Esophagus squamous epithelium (tissue), 5 donors: ENCODE results near the gene STAMBP. TPM values are rescaled to one million over a fixed set of nuclear protein-coding genes. Genes with fewer than 3 reads are reported as not detected.

Experiments used
- DNase-seq: peaks from one replicate; lab custom pipeline; 2025; lab: John Stamatoyannopoulos, UW
- H3K27ac ChIP-seq, 4 donors: fragments of 200-600 bp; sonication (generic); one replicate each; pipeline ENCODE4 v1.5.1; 2016 to 2019; ENCODE audit warnings: mild to moderate bottlenecking in 1 of 4
- H3K27me3 ChIP-seq, 4 donors: fragments of 200-600 bp; sonication (generic); 1 replicate in 3 of 4; 2 replicates in 1 of 4; pipeline versions ENCODE4 v1.5.1 to v1.6.0; 2017 to 2021; ENCODE audit warnings: antibody characterized with exemption in 1 of 4
- H3K36me3 ChIP-seq, 3 donors: fragments of 200-600 bp; sonication (generic); one replicate each; pipeline ENCODE4 v1.5.1; 2016 to 2019
- H3K4me1 ChIP-seq, 3 donors: fragments of 200-600 bp; sonication (generic); one replicate each; pipeline ENCODE4 v1.5.1; 2017 to 2019
- H3K4me3 ChIP-seq, 4 donors: fragments of 200-600 bp; sonication (generic); 1 replicate in 3 of 4; 2 replicates in 1 of 4; pipeline ENCODE4 v1.5.1; 2016 to 2019; ENCODE audit warnings: mild to moderate bottlenecking in 2 of 4, moderate library complexity in 1 of 4
- H3K9me3 ChIP-seq, 3 donors: fragments of 200-600 bp; sonication (generic); one replicate each; pipeline ENCODE4 v1.5.1; 2016 to 2019
- POLR2A ChIP-seq, 4 donors: fragments of 450-650 bp; IDR thresholded peaks; one replicate each; pipeline ENCODE4 v1.6.1; 2017; ENCODE audit warnings: antibody characterized with exemption in 4 of 4, mild to moderate bottlenecking in 4 of 4, moderate library complexity in 3 of 4
- WGBS, 2 donors: methylation state at CpG; one replicate each; pipeline ENCODE4 v1.1.5; 2018; 5-methylcytosine and 5-hydroxymethylcytosine counted together
- intact Hi-C: fragments of 100-400 bp; cut with DNase I; formaldehyde crosslinking; loops from one replicate; pipeline ENCODE4 v1.15.0; 2022
- total RNA-seq, 4 donors: library from RNA; depleted of rRNA; stranded (reverse); fragments of >200 nt; gene quantifications; one replicate each; pipeline ENCODE4 v1.1.0, GENCODE V29; 2016
- TF ChIP-seq, protein P1 (sequence below), 6 experiments: fragments of 450-650 bp in 4 of 6; fragments of 200-600 bp in 2 of 6; sonication (generic) in 2 of 6; IDR thresholded peaks; one replicate each; pipeline ENCODE4 v1.5.1; 2016 to 2019; ENCODE audit warnings: antibody characterized with exemption in 6 of 6, mild to moderate bottlenecking in 4 of 6, moderate library complexity in 4 of 6
- donor health status: DM: yes; HTN: yes; CAD: no.

STAMBP gene
- total RNA-seq, 4 donors from 2014 or later, result 23.5 to 36.8 (median 32.5) TPM

DNA sequence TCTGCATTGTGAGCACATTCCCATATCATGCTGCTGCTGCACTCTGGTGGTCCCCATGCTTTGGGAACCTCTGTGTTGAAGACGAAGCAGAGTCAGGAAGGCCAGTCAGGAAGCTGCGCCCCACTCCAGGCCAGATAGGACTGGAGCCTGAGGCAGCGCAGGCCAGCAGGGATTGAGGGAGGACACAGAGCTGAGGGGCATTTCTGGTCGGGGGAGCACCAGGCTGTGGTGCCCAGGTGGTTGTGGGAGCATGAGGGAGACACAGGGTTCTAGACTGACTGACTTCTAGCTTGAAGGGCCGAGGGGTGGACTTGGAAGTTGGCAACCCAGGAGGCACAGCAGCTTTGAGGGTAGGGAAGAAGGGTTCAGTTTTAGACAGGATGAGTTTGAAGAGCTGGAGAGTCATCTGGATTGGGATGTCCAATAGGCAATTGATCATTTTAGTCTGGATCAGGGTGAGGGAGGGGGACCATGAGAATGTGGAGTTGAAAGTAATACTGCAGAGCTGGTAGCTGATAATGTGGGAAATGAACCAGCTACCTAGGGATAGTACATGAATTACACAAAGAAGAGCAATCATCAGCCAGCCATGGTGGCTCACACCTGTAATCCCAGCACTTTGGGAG is 62.6 kb downstream of the STAMBP start:
- peak overlapping the region; percentile 37 to 89 (median 83) for H3K27ac ChIP-seq

GRCh38 chr2:73892631-73893329 is 64.0 kb downstream of the STAMBP start, which contains the start of gene ACTG2:
Gene ACTG2, plus strand, starts transcription at chr2:73893008. Its CDS starts 8,304 bp downstream, at chr2:73901312.
- no peaks in the 10 kb centered on the region for H3K36me3 ChIP-seq
- DNase-seq, result no peak
- no peaks in the 10 kb centered on the region for H3K9me3 ChIP-seq
- peak in 2 of 4 donors; percentile 53 to 78 for TF ChIP-seq POLR2A (IDR thresholded peaks at IDR 0.05)
- TF ChIP-seq, protein P1, sequence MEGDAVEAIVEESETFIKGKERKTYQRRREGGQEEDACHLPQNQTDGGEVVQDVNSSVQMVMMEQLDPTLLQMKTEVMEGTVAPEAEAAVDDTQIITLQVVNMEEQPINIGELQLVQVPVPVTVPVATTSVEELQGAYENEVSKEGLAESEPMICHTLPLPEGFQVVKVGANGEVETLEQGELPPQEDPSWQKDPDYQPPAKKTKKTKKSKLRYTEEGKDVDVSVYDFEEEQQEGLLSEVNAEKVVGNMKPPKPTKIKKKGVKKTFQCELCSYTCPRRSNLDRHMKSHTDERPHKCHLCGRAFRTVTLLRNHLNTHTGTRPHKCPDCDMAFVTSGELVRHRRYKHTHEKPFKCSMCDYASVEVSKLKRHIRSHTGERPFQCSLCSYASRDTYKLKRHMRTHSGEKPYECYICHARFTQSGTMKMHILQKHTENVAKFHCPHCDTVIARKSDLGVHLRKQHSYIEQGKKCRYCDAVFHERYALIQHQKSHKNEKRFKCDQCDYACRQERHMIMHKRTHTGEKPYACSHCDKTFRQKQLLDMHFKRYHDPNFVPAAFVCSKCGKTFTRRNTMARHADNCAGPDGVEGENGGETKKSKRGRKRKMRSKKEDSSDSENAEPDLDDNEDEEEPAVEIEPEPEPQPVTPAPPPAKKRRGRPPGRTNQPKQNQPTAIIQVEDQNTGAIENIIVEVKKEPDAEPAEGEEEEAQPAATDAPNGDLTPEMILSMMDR (IDR thresholded peaks at IDR 0.05), result no peak
- 53 to 72% methylated on average over 9 to 13 of the region's 15 CpGs for WGBS, 2 donors
- H3K4me1 ChIP-seq, result peaks cover 0 to 10% (median 0%) of the 10 kb centered on the region in 3 donors
- intact Hi-C loops, result no loop called here
- H3K27me3 ChIP-seq, result no peaks in the 10 kb centered on the region
- peak within 1 kb of the TSS; percentile 14 to 58 (median 41) for H3K4me3 ChIP-seq
- peak within 1 kb of the TSS; percentile 67 to 89 (median 83) for H3K27ac ChIP-seq

More for the DNA sequence above, 62.6 kb downstream of the STAMBP start:
- H3K4me1 ChIP-seq, result peaks cover 0 to under 1% (median 0%) of the 10 kb centered on the region in 3 donors
- H3K9me3 ChIP-seq, result no peaks in the 10 kb centered on the region
- no peaks in the 10 kb centered on the region for H3K27me3 ChIP-seq
- no peak for TF ChIP-seq POLR2A (IDR thresholded peaks at IDR 0.05)
- TF ChIP-seq, protein P1 (IDR thresholded peaks at IDR 0.05), result no peak
- WGBS, 2 donors, result 79 to 100% methylated on average over 2 to 4 of the region's 5 CpGs
- H3K4me3 ChIP-seq, result no peak overlapping the region
- H3K36me3 ChIP-seq, result no peaks in the 10 kb centered on the region
- intact Hi-C loops, result no loop called here
- no peak for DNase-seq

- Histone ChIP-seq H3K4me3 (peak overlapping the region; percentile 14 to 58 (median 41)), H3K36me3 (no peaks in the 10 kb centered on the region), H3K27ac (peak overlapping the region; percentile 67 to 89 (median 83)), H3K4me1 (peaks cover 0 to 10% (median 0%) of the 10 kb centered on the region in 3 donors), H3K9me3 (no peaks in the 10 kb centered on the region), H3K27me3 (no peaks in the 10 kb centered on the region)
- TF ChIP-seq, protein P1 (IDR thresholded peaks at IDR 0.05), result no peak
- TF ChIP-seq POLR2A (IDR thresholded peaks at IDR 0.05), result no peak
- intact Hi-C loops, result no loop called here
- WGBS, 2 donors, result 71 to 83% methylated on average over 5 to 9 of the region's 9 CpGs
- DNase-seq, result no peak
Measured at GRCh38 chr2:73893764-73894474, 65.2 kb downstream of the STAMBP start.

DNA sequence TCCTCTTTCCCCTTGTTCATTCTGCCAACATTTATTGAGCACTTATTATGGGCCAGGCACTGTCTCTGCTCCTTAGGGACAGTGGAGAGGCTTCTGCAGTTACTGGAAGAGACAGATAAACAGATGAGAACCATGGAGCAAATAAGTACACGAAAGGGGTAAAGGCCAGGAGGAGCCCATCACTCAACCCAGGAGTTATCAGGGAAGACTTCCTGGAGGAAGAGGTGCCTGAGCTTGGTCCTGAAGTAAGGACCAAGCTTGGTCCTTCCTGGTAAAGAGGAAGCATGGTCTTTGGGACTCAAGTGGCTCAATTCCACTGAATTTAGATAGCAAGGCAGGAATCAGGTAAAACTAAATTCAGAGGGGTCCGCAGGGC is 65.7 kb downstream of the STAMBP start:
- Histone ChIP-seq H3K9me3 (no peaks in the 10 kb centered on the region), H3K27ac (peak overlapping the region; percentile 67 to 89 (median 83)), H3K36me3 (no peaks in the 10 kb centered on the region), H3K4me3 (peak overlapping the region; percentile 14 to 58 (median 41)), H3K27me3 (no peaks in the 10 kb centered on the region), H3K4me1 (peaks cover 0 to 10% (median 0%) of the 10 kb centered on the region in 3 donors)
- DNase-seq, result no peak
- TF ChIP-seq POLR2A (IDR thresholded peaks at IDR 0.05), result no peak
- TF ChIP-seq, protein P1 (IDR thresholded peaks at IDR 0.05), result no peak
- 81 to 93% methylated on average over 2 of the region's 2 CpGs for WGBS, 2 donors
- intact Hi-C loops, result no loop called here
